HG03457 (cell line): Measurements from ENCODE around the gene NUMA1.

Experiments
- ATAC-seq: cut with Tn5 transposase; IDR thresholded peaks from one replicate; pipeline ENCODE4 v1.9.1; 2021; ENCODE audit warnings: moderate number of reproducible peaks; ENCODE audit not compliant: unreplicated experiment

Gene NUMA1

GRCh38 chr11:71979094-71979493 is 101.2 kb downstream of the NUMA1 start:
- ATAC-seq = no peak

GRCh38 chr11:71977743-71978418 is 102.5 kb downstream of the NUMA1 start:
- ATAC-seq = no peak

- ATAC-seq = no peak
Observed at GRCh38 chr11:71977090-71977489, 103.3 kb downstream of the NUMA1 start.

GRCh38 chr11:71976551-71976950 is 103.8 kb downstream of the NUMA1 start:
- no peak for ATAC-seq

GRCh38 chr11:71971680-71972079 is 108.7 kb downstream of the NUMA1 start:
- ATAC-seq = no peak

- no peak for ATAC-seq
Observed at GRCh38 chr11:71964641-71965040, 115.7 kb downstream of the NUMA1 start.

GRCh38 chr11:71963468-71963867 is 116.9 kb downstream of the NUMA1 start:
- ATAC-seq = no peak

- ATAC-seq = peak; percentile 52
Observed at GRCh38 chr11:71962428-71963038, 117.8 kb downstream of the NUMA1 start.

GRCh38 chr11:71955898-71956456 is 124.4 kb downstream of the NUMA1 start:
- ATAC-seq = no peak
